IMR-90 (cell line): ENCODE measurements around the gene CDK18. TPM values are rescaled to one million over a fixed set of nuclear protein-coding genes. Genes with fewer than 3 reads are reported as not detected.

ENCODE experiments used
- ATAC-seq: fragments of 200-7000 bp; cut with Tn5 transposase; 2 replicates; pipeline ENCODE4 v1.9.1; 2020; ENCODE audit warnings: low read depth, mild to moderate bottlenecking, moderate library complexity
- BruUV-seq: library from RNA; stranded (reverse); fragments of 400-500 nt; replicated peaks from 2 replicates; lab custom pipeline; 2021; lab: Mats Ljungman, UMichigan
- CTCF ChIA-PET: fragments of 300-600 bp; formaldehyde crosslinking; extraction: SDS; loops from one replicate; lab custom pipeline; 2021; ENCODE audit warnings: antibody characterized with exemption; lab: Yijun Ruan, JAX
- POLR2A ChIA-PET: fragments of 300-600 bp; sonication (Branson Sonifier 250); formaldehyde crosslinking; loops from one replicate; lab custom pipeline; 2022; ENCODE audit warnings: antibody characterized with exemption; ENCODE audit not compliant: unreplicated experiment; lab: Charles Lee
- DNase-seq: peaks from one replicate; pipeline ENCODE4 v3.0.0; 2013
- H2AFZ ChIP-seq: replicated peaks from 2 replicates; pipeline ENCODE3; 2013; ENCODE audit warnings: low read length, mild to moderate bottlenecking; ENCODE audit not compliant: poor library complexity
- H2AK5ac ChIP-seq: 2 replicates; pipeline ENCODE4 v1.6.1; 2013; ENCODE audit warnings: low read depth, low read length, inconsistent platforms
- H2AK9ac ChIP-seq: replicated peaks from 2 replicates; pipeline ENCODE3; 2013; ENCODE audit warnings: mild to moderate bottlenecking, low read depth, low read length, moderate library complexity; ENCODE audit not compliant: poor library complexity
- H2BK120ac ChIP-seq: 2 replicates; pipeline ENCODE4 v1.6.1; 2013; ENCODE audit warnings: low read depth, low read length, inconsistent platforms
- H2BK15ac ChIP-seq: 3 replicates; pipeline ENCODE4 v1.6.1; 2013; ENCODE audit warnings: low read depth, low read length, inconsistent platforms
- H2BK20ac ChIP-seq: 2 replicates; pipeline ENCODE4 v1.6.1; 2013; ENCODE audit warnings: low read depth, mild to moderate bottlenecking, inconsistent platforms, low read length, moderate library complexity
- H2BK5ac ChIP-seq: 2 replicates; pipeline ENCODE4 v1.6.1; 2013; ENCODE audit warnings: mild to moderate bottlenecking, low read depth, low read length, inconsistent platforms; ENCODE audit not compliant: poor library complexity, severe bottlenecking
- H3K14ac ChIP-seq: replicated peaks from 2 replicates; pipeline ENCODE4 v1.6.1; 2013; ENCODE audit warnings: low read depth, low read length, inconsistent platforms
- H3K18ac ChIP-seq: 2 replicates; pipeline ENCODE4 v1.6.1; 2013; ENCODE audit warnings: low read depth, low read length, control low read depth
- H3K23ac ChIP-seq: 2 replicates; pipeline ENCODE4 v1.6.1; 2013; ENCODE audit warnings: low read depth, low read length, inconsistent platforms
- H3K27ac ChIP-seq: 2 replicates; pipeline ENCODE4 v1.5.1; 2013; ENCODE audit warnings: mild to moderate bottlenecking, control low read depth, low read length; ENCODE audit not compliant: insufficient read depth
- H3K27me3 ChIP-seq: 2 replicates; pipeline ENCODE4 v1.6.1; 2013; ENCODE audit warnings: low read length; ENCODE audit not compliant: control insufficient read depth, insufficient read depth
- H3K36me3 ChIP-seq: 2 replicates; pipeline ENCODE4 v1.6.1; 2013; ENCODE audit warnings: low read length, mixed read lengths; ENCODE audit not compliant: control insufficient read depth, insufficient read depth
- H3K4ac ChIP-seq: 2 replicates; pipeline ENCODE4 v1.6.1; 2013; ENCODE audit warnings: low read depth, low read length, inconsistent platforms
- H3K4me1 ChIP-seq: 2 replicates; pipeline ENCODE4 v1.6.1; 2013; ENCODE audit warnings: low read length, mixed read lengths; ENCODE audit not compliant: control insufficient read depth, insufficient read depth
- H3K4me2 ChIP-seq: 2 replicates; pipeline ENCODE4 v1.6.1; 2013; ENCODE audit warnings: low read depth, mild to moderate bottlenecking, control low read depth, low read length, moderate library complexity
- H3K4me3 ChIP-seq: 2 replicates; pipeline ENCODE4 v1.5.1; 2013; ENCODE audit warnings: low read depth, mild to moderate bottlenecking, control low read depth, low read length, moderate library complexity; ENCODE audit not compliant: insufficient read depth
- H3K56ac ChIP-seq: 2 replicates; pipeline ENCODE4 v1.6.1; 2013; ENCODE audit warnings: low read length, inconsistent platforms; ENCODE audit not compliant: insufficient read depth; ENCODE audit errors: extremely low read depth
- H3K79me1 ChIP-seq, 2 experiments: 2 replicates each; pipeline ENCODE4 v1.6.1; 2013; ENCODE audit warnings: low read length in 2 of 2, inconsistent platforms in 1 of 2, low read depth in 1 of 2
- H3K9ac ChIP-seq: 2 replicates; pipeline ENCODE4 v1.6.1; 2013; ENCODE audit warnings: low read depth, low read length, control low read depth
- H3K9me1 ChIP-seq: 2 replicates; pipeline ENCODE4 v1.6.1; 2013; ENCODE audit warnings: low read length, inconsistent platforms; ENCODE audit not compliant: insufficient read depth
- H3K9me3 ChIP-seq: 2 replicates; pipeline ENCODE4 v1.6.1; 2013; ENCODE audit warnings: low read length; ENCODE audit not compliant: control insufficient read depth, insufficient read depth
- H4K20me1 ChIP-seq: 2 replicates; pipeline ENCODE4 v1.6.1; 2013; ENCODE audit warnings: low read length, inconsistent platforms; ENCODE audit not compliant: insufficient read depth
- H4K5ac ChIP-seq: 2 replicates; pipeline ENCODE4 v1.6.1; 2013; ENCODE audit warnings: mild to moderate bottlenecking, low read depth, low read length, control low read depth
- H4K8ac ChIP-seq, 2 experiments: 2 replicates each; pipeline ENCODE4 v1.6.1; 2013; ENCODE audit warnings: low read depth in 2 of 2, low read length in 2 of 2, control low read depth in 1 of 2, inconsistent platforms in 1 of 2
- H4K91ac ChIP-seq: 2 replicates; pipeline ENCODE4 v1.6.1; 2013; ENCODE audit warnings: low read depth, low read length, inconsistent platforms; ENCODE audit not compliant: insufficient read depth
- CEBPB ChIP-seq: IDR thresholded peaks from 2 replicates; pipeline ENCODE4 v1.6.1; 2012; ENCODE audit warnings: low read depth, low read length, improper control_type of control experiment
- CTCF ChIP-seq: conservative IDR thresholded peaks from 2 replicates; pipeline ENCODE4 v1.5.1; 2012; ENCODE audit warnings: mild to moderate bottlenecking, low read depth, low read length, improper control_type of control experiment
- MAZ ChIP-seq: IDR thresholded peaks from 2 replicates; pipeline ENCODE4 v1.6.1; 2012; ENCODE audit warnings: low read depth, mild to moderate bottlenecking, low read length, improper control_type of control experiment, moderate library complexity, borderline replicate concordance
- RAD21 ChIP-seq: IDR thresholded peaks from 2 replicates; pipeline ENCODE4 v1.6.1; 2012; ENCODE audit warnings: low read length, improper control_type of control experiment
- SMC3 ChIP-seq: fragments of 150-350 bp; IDR thresholded peaks from 2 replicates; pipeline ENCODE4 v1.6.1; 2016; ENCODE audit warnings: low read depth, mild to moderate bottlenecking, antibody characterized with exemption, low read length, moderate library complexity
- WGBS, 2 experiments: methylation state at CpG; one replicate each; pipeline versions ENCODE4 v1.1.5 to v1.1.7; 2013; ENCODE audit warnings: missing lambda C conversion rate in 2 of 2; ENCODE audit not compliant: insufficient read length in 1 of 2; ENCODE audit errors: extremely low coverage in 2 of 2; 5-methylcytosine and 5-hydroxymethylcytosine counted together
- dilution Hi-C: fragments of 300-500 bp; cut with HindIII; formaldehyde crosslinking; loops from one replicate; pipeline ENCODE4 v1.14.3; 2018; ENCODE audit warnings: low sequenced_read_pairs; ENCODE audit not compliant: unreplicated experiment
- in situ Hi-C: fragments of 300-500 bp; cut with MboI; formaldehyde crosslinking; loops from 3 replicates; pipeline ENCODE4 v1.14.3; 2019; ENCODE audit warnings: low sequenced_read_pairs, inconsistent platforms, mixed read lengths
- intact Hi-C: fragments of 100-400 bp; cut with micrococcal nuclease; formaldehyde crosslinking; loops from 2 replicates; pipeline ENCODE4 v1.10.0; 2022
- polyA plus RNA-seq, 3 experiments: library from polyadenylated mRNA; depleted of rRNA; stranded (reverse); fragments of >200 nt; gene quantifications; 2 replicates each; pipeline ENCODE4 v1.2.3, GENCODE V29; 2012; ENCODE audit warnings: low replicate concordance in 1 of 3
- total RNA-seq: library from RNA; depleted of rRNA; stranded (reverse); fragments of >200 nt; gene quantifications from 2 replicates; pipeline ENCODE4 v1.2.3, GENCODE V29; 2012
- TF ChIP-seq, protein P1 (sequence below): fragments of 150-350 bp; IDR thresholded peaks from 2 replicates; pipeline ENCODE4 v1.6.1; 2017; ENCODE audit warnings: mild to moderate bottlenecking, antibody characterized with exemption, low read length, low read depth

The CDK18 gene
- total and polyA plus RNA-seq, 2 of the 4 experiments (the other 2 are of a cell fraction): 0.18 to 0.48 TPM

- no peak overlapping the region for H3K4me3 ChIP-seq
- H3K9ac ChIP-seq: no peak overlapping the region
- no peak overlapping the region for H4K5ac ChIP-seq
- peak overlapping the region; percentile 64 for H3K4me2 ChIP-seq
- H2BK5ac ChIP-seq: no peak overlapping the region
- H3K79me1 ChIP-seq: no peaks in the 10 kb centered on the region
- H2AK9ac ChIP-seq: no peak overlapping the region
- no peak overlapping the region for H3K14ac ChIP-seq
- WGBS, 2 experiments: 25% methylated on average over 10 of the region's 53 CpGs; no CpG with 5 or more reads in 1 of the 2 experiments
- peak overlapping the region; percentile 90 for H2AFZ ChIP-seq
- H3K56ac ChIP-seq: no peak overlapping the region
- ChIA-PET POLR2A (no interaction called here), CTCF (interaction anchor here (1.0 to 1.8 kb wide), 8 partner anchors 8 to 129 kb away, joined by 3 to 11 read pairs (median 6); no protein-coding TSS in a partner anchor)
- no peaks in the 10 kb centered on the region for H3K36me3 ChIP-seq
- no peak overlapping the region for H2AK5ac ChIP-seq
- H3K18ac ChIP-seq: no peak overlapping the region
- H3K4me1 ChIP-seq: no peaks in the 10 kb centered on the region
- dilution Hi-C loops (no loop called here), in situ Hi-C loops (loop anchor here (5.0 kb wide), 1 partner anchor 128 kb away; no protein-coding TSS in a partner anchor), intact Hi-C loops (loop anchor here (1.0 to 2.0 kb wide), 5 partner anchors 59 to 182 kb away; partner anchors contain the start of gene ELK4)
- H3K4ac ChIP-seq: no peak overlapping the region
- no peak overlapping the region for H2BK20ac ChIP-seq
- peak; percentile 50 for DNase-seq
- H3K23ac ChIP-seq: no peak overlapping the region
- no peak overlapping the region for H4K8ac ChIP-seq
- H3K9me1 ChIP-seq: no peaks in the 10 kb centered on the region
- ATAC-seq: peak; percentile 95
- H3K27me3 ChIP-seq: peaks cover 26% of the 10 kb centered on the region
- no peak overlapping the region for H3K27ac ChIP-seq
- no peak overlapping the region for H2BK15ac ChIP-seq
- H2BK120ac ChIP-seq: no peak overlapping the region
- TF ChIP-seq SMC3 (peak; percentile 78), MAZ (peak; percentile 71; the same call in 1 of the 2 replicates), RAD21 (peak; percentile 89), CEBPB (no peak), CTCF (peak; percentile 85)
- TF ChIP-seq, protein P1, sequence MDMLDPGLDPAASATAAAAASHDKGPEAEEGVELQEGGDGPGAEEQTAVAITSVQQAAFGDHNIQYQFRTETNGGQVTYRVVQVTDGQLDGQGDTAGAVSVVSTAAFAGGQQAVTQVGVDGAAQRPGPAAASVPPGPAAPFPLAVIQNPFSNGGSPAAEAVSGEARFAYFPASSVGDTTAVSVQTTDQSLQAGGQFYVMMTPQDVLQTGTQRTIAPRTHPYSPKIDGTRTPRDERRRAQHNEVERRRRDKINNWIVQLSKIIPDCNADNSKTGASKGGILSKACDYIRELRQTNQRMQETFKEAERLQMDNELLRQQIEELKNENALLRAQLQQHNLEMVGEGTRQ: no peak
- no peaks in the 10 kb centered on the region for H3K9me3 ChIP-seq
- no peaks in the 10 kb centered on the region for H4K20me1 ChIP-seq
- H4K91ac ChIP-seq: no peak overlapping the region
- BruUV-seq: no TSS peak
These were observed 24.7 kb downstream of the CDK18 start for GRCh38 chr1:205528887-205529825.
